ENCODE results near the gene SLC6A5.

The SLC6A5 gene

GRCh38 chr11:20596205-20597153 lies 2.9 kb upstream of the SLC6A5 start:
- DNase-seq (ENCODE audit: low read depth) = no peak

GRCh38 chr11:20597154-20597679 lies 2.2 kb upstream of the SLC6A5 start:
- no peak for DNase-seq (ENCODE audit: low read depth)

GRCh38 chr11:20597680-20598484 lies 1.5 kb upstream of the SLC6A5 start:
- no peak for DNase-seq (ENCODE audit: low read depth)

GRCh38 chr11:20598492-20598891 lies 916 bp upstream of the SLC6A5 start:
- no peak for DNase-seq (ENCODE audit: low read depth)

- no peak for DNase-seq (ENCODE audit: low read depth)
These were observed 575 bp downstream of the SLC6A5 start for GRCh38 chr11:20600020-20600346.

- DNase-seq (ENCODE audit: low read depth) = no peak
These were observed 1.1 kb downstream of the SLC6A5 start for GRCh38 chr11:20600551-20600950.

- no peak for DNase-seq (ENCODE audit: low read depth)
These were observed 2.0 kb downstream of the SLC6A5 start for GRCh38 chr11:20601221-20601914.

- DNase-seq (ENCODE audit: low read depth) = no peak
These were observed 4.9 kb downstream of the SLC6A5 start for GRCh38 chr11:20604295-20604803.

- DNase-seq (ENCODE audit: low read depth) = no peak
These were observed 5.6 kb downstream of the SLC6A5 start for GRCh38 chr11:20604864-20605601.

- DNase-seq (ENCODE audit: low read depth) = no peak
These were observed 6.2 kb downstream of the SLC6A5 start for GRCh38 chr11:20605602-20606091.

GRCh38 chr11:20608934-20609333 lies 9.5 kb downstream of the SLC6A5 start:
- DNase-seq (ENCODE audit: low read depth) = no peak

GRCh38 chr11:20609727-20610707 lies 10.6 kb downstream of the SLC6A5 start:
- DNase-seq (ENCODE audit: low read depth) = peak; percentile 31

- DNase-seq (ENCODE audit: low read depth) = no peak
These were observed 11.4 kb downstream of the SLC6A5 start for GRCh38 chr11:20610825-20611224.

GRCh38 chr11:20611445-20611844 lies 12.0 kb downstream of the SLC6A5 start:
- DNase-seq (ENCODE audit: low read depth) = no peak

GRCh38 chr11:20611892-20612291 lies 12.5 kb downstream of the SLC6A5 start:
- no peak for DNase-seq (ENCODE audit: low read depth)

- no peak for DNase-seq (ENCODE audit: low read depth)
These were observed 13.0 kb downstream of the SLC6A5 start for GRCh38 chr11:20612416-20612815.

- no peak for DNase-seq (ENCODE audit: low read depth)
These were observed 17.5 kb downstream of the SLC6A5 start for GRCh38 chr11:20616920-20617319.

GRCh38 chr11:20617346-20618005 lies 18.1 kb downstream of the SLC6A5 start:
- no peak for DNase-seq (ENCODE audit: low read depth)

GRCh38 chr11:20618083-20618482 lies 18.7 kb downstream of the SLC6A5 start:
- no peak for DNase-seq (ENCODE audit: low read depth)

Data from activated T-cell treated with anti-CD3 and anti-CD28 coated beads for 1 hour (primary cell).